CD14-positive monocyte (primary cell): ENCODE measurements around the gene KRTAP20-4. TPM values are rescaled to one million over a fixed set of nuclear protein-coding genes. Genes with fewer than 3 reads are reported as not detected.

Source experiments
- DNase-seq, 3 donors: peaks; one replicate each; pipeline ENCODE4 v3.0.0-alpha.2; 2011 to 2022
- H2AFZ ChIP-seq: 2 replicates; pipeline ENCODE4 v1.6.0; 2012; ENCODE audit warnings: mild to moderate bottlenecking, low read depth, low read length, inconsistent platforms; ENCODE audit not compliant: insufficient read depth, poor library complexity, severe bottlenecking
- H3K27ac ChIP-seq, 2 donors: 1 replicate in 1 of 2; 2 replicates in 1 of 2; pipeline ENCODE4 v1.5.1; 2012 to 2013; ENCODE audit warnings: low read length in 2 of 2, control low read depth in 1 of 2, inconsistent platforms in 1 of 2, low read depth in 1 of 2, mild to moderate bottlenecking in 1 of 2
- H3K27me3 ChIP-seq, 2 donors: one replicate each; pipeline versions ENCODE4 v1.6.0 to v1.6.1; 2011 to 2013; ENCODE audit warnings: low read length in 2 of 2; ENCODE audit not compliant: control insufficient read depth in 2 of 2, insufficient read depth in 2 of 2
- H3K36me3 ChIP-seq, 2 donors: replicated peaks in 1 of 2; 1 replicate in 1 of 2; 2 replicates in 1 of 2; pipeline versions ENCODE4 v1.5.1 to v1.6.1; 2012 to 2013; ENCODE audit warnings: low read length in 2 of 2, control low read depth in 1 of 2, inconsistent platforms in 1 of 2, mild to moderate bottlenecking in 1 of 2; ENCODE audit not compliant: insufficient read depth in 2 of 2, control insufficient read depth in 1 of 2
- H3K4me1 ChIP-seq, 2 donors: 1 replicate in 1 of 2; 2 replicates in 1 of 2; pipeline versions ENCODE4 v1.5.1 to v1.6.1; 2012 to 2013; ENCODE audit warnings: low read length in 2 of 2, control low read depth in 1 of 2, inconsistent platforms in 1 of 2, mild to moderate bottlenecking in 1 of 2, moderate library complexity in 1 of 2; ENCODE audit not compliant: insufficient read depth in 2 of 2, control insufficient read depth in 1 of 2
- H3K4me2 ChIP-seq: replicated peaks from 2 replicates; pipeline ENCODE3; 2012; ENCODE audit warnings: low read length, moderate library complexity, mild to moderate bottlenecking; ENCODE audit not compliant: poor library complexity, severe bottlenecking; ENCODE audit errors: extremely low read depth
- H3K4me3 ChIP-seq, 3 experiments: fragments of 200-600 bp in 1 of 3; sonication (generic) in 1 of 3; replicated peaks in 1 of 3; 1 replicate in 2 of 3; 2 replicates in 1 of 3; pipeline ENCODE4 v1.5.1; 2011 to 2013; ENCODE audit warnings: low read length in 3 of 3, mild to moderate bottlenecking in 3 of 3, control low read depth in 2 of 3, low read depth in 2 of 3, inconsistent platforms in 1 of 3, moderate library complexity in 1 of 3
- H3K79me2 ChIP-seq: 2 replicates; pipeline ENCODE4 v1.6.0; 2012; ENCODE audit warnings: mild to moderate bottlenecking, control low read depth, inconsistent platforms, low read length, moderate library complexity; ENCODE audit not compliant: insufficient read depth
- H3K9ac ChIP-seq: 2 replicates; pipeline ENCODE4 v1.6.0; 2017; ENCODE audit warnings: low read length, mild to moderate bottlenecking; ENCODE audit not compliant: insufficient read depth, poor library complexity, severe bottlenecking
- H3K9me3 ChIP-seq, 2 donors: replicated peaks in 1 of 2; 1 replicate in 1 of 2; 2 replicates in 1 of 2; pipeline versions ENCODE4 v1.5.1 to v1.6.1; 2012 to 2013; ENCODE audit warnings: low read length in 2 of 2, control low read depth in 1 of 2; ENCODE audit not compliant: control insufficient read depth in 1 of 2, insufficient read depth in 1 of 2
- H4K20me1 ChIP-seq: 2 replicates; pipeline ENCODE4 v1.6.0; 2012; ENCODE audit warnings: mild to moderate bottlenecking, low read length, control low read depth, moderate library complexity; ENCODE audit not compliant: insufficient read depth
- H3K27ac Mint-ChIP-seq, 7 donors: one replicate each; pipeline ENCODE4 v1.8.0; 2020; ENCODE audit warnings: mild to moderate bottlenecking in 7 of 7, mixed read lengths in 7 of 7, moderate library complexity in 6 of 7, inconsistent platforms in 2 of 7
- H3K27me3 Mint-ChIP-seq, 3 donors: one replicate each; pipeline ENCODE4 v1.8.0; 2021 to 2022; ENCODE audit warnings: low read depth in 3 of 3, mild to moderate bottlenecking in 3 of 3, mixed read lengths in 3 of 3, moderate library complexity in 3 of 3, inconsistent platforms in 1 of 3
- H3K36me3 Mint-ChIP-seq, 2 donors: one replicate each; pipeline ENCODE4 v1.8.0; 2020; ENCODE audit warnings: mixed read lengths in 2 of 2, inconsistent platforms in 1 of 2, mild to moderate bottlenecking in 1 of 2
- H3K4me1 Mint-ChIP-seq: one replicate; pipeline ENCODE4 v1.8.0; 2020; ENCODE audit warnings: mild to moderate bottlenecking, mixed read lengths
- H3K4me3 Mint-ChIP-seq, 2 donors: one replicate each; pipeline ENCODE4 v1.8.0; 2020; ENCODE audit warnings: mild to moderate bottlenecking in 2 of 2, mixed read lengths in 2 of 2, moderate library complexity in 1 of 2
- H3K9me3 Mint-ChIP-seq, 7 donors: one replicate each; pipeline ENCODE4 v1.8.0; 2020 to 2022; ENCODE audit warnings: mixed read lengths in 7 of 7, mild to moderate bottlenecking in 6 of 7, moderate library complexity in 6 of 7, inconsistent platforms in 2 of 7
- CTCF ChIP-seq: fragments of 200-600 bp; IDR thresholded peaks from one replicate; pipeline ENCODE4 v1.8.0; 2022; ENCODE audit warnings: antibody characterized with exemption, mild to moderate bottlenecking
- WGBS: methylation state at CpG from one replicate; pipeline ENCODE4 v1.1.5; 2013; ENCODE audit warnings: missing lambda C conversion rate; ENCODE audit not compliant: insufficient coverage; 5-methylcytosine and 5-hydroxymethylcytosine counted together
- intact Hi-C, 2 donors: fragments of 100-400 bp; cut with micrococcal nuclease; formaldehyde crosslinking; loops; one replicate each; pipeline versions ENCODE4 v1.15.0 to v1.15.1; 2023
- polyA plus RNA-seq, 3 donors: library from polyadenylated mRNA; depleted of rRNA in 1 of 3; unstranded in 2 of 3; stranded (reverse) in 1 of 3; fragments of 300-500 nt in 2 of 3; fragments of >200 nt in 1 of 3; fragmentation: Illumina TruSeq in 2 of 3; gene quantifications; 1 replicate in 2 of 3; 2 replicates in 1 of 3; pipeline ENCODE4 v1.2.3, GENCODE V29; 2012 to 2021

The KRTAP20-4 gene
- polyA plus RNA-seq, 3 donors: not detected

- Histone ChIP-seq H2AFZ (no peak overlapping the region), H3K4me2 (no peak overlapping the region), H3K79me2 (no peaks in the 10 kb centered on the region), H3K4me3 (no peak overlapping the region), H3K9me3 (peaks cover 6 to 7% of the 10 kb centered on the region in 2 donors), H3K27me3 (no peaks in the 10 kb centered on the region), H3K9ac (no peak overlapping the region), H4K20me1 (no peaks in the 10 kb centered on the region), H3K4me1 (no peaks in the 10 kb centered on the region), H3K36me3 (no peaks in the 10 kb centered on the region), H3K27ac (no peak overlapping the region)
- DNase-seq: no peak
- H3K36me3 Mint-ChIP-seq: no peaks in the 10 kb centered on the region
- intact Hi-C loops: no loop called here
- H3K27me3 Mint-ChIP-seq: no peaks in the 10 kb centered on the region
- no peak overlapping the region for H3K4me3 Mint-ChIP-seq
- H3K27ac Mint-ChIP-seq: no peak overlapping the region
- peaks cover 0 to 9% (median 5%) of the 10 kb centered on the region in 7 donors for H3K9me3 Mint-ChIP-seq
- TF ChIP-seq CTCF: no peak
- no peaks in the 10 kb centered on the region for H3K4me1 Mint-ChIP-seq
- WGBS: no CpG with 5 or more reads among the region's 1 CpG
Measured at GRCh38 chr21:30646904-30647414, 26.5 kb downstream of the KRTAP20-4 start.

- Histone ChIP-seq H3K27ac (no peak overlapping the region), H4K20me1 (no peaks in the 10 kb centered on the region), H3K36me3 (no peaks in the 10 kb centered on the region), H3K4me1 (no peaks in the 10 kb centered on the region), H3K4me2 (no peak overlapping the region), H3K9me3 (no peaks in the 10 kb centered on the region), H3K4me3 (no peak overlapping the region), H3K27me3 (no peaks in the 10 kb centered on the region), H3K79me2 (no peaks in the 10 kb centered on the region), H3K9ac (no peak overlapping the region), H2AFZ (no peak overlapping the region)
- intact Hi-C loops: no loop called here
- no peak for DNase-seq
- Mint-ChIP-seq H3K4me1 (no peaks in the 10 kb centered on the region), H3K36me3 (no peaks in the 10 kb centered on the region), H3K27me3 (no peaks in the 10 kb centered on the region), H3K4me3 (no peak overlapping the region), H3K9me3 (peaks cover 0 to 11% (median 3%) of the 10 kb centered on the region in 7 donors), H3K27ac (no peak overlapping the region)
- TF ChIP-seq CTCF: no peak
Measured at GRCh38 chr21:30652891-30653290, 32.5 kb downstream of the KRTAP20-4 start.
